ENCODE results near the gene BRSK2.
"Not testable (repeated sequence)": the region's sequence is repeated elsewhere in the genome, so short reads cannot be mapped to it uniquely, and the experiment has no call there.

The BRSK2 gene

DNA sequence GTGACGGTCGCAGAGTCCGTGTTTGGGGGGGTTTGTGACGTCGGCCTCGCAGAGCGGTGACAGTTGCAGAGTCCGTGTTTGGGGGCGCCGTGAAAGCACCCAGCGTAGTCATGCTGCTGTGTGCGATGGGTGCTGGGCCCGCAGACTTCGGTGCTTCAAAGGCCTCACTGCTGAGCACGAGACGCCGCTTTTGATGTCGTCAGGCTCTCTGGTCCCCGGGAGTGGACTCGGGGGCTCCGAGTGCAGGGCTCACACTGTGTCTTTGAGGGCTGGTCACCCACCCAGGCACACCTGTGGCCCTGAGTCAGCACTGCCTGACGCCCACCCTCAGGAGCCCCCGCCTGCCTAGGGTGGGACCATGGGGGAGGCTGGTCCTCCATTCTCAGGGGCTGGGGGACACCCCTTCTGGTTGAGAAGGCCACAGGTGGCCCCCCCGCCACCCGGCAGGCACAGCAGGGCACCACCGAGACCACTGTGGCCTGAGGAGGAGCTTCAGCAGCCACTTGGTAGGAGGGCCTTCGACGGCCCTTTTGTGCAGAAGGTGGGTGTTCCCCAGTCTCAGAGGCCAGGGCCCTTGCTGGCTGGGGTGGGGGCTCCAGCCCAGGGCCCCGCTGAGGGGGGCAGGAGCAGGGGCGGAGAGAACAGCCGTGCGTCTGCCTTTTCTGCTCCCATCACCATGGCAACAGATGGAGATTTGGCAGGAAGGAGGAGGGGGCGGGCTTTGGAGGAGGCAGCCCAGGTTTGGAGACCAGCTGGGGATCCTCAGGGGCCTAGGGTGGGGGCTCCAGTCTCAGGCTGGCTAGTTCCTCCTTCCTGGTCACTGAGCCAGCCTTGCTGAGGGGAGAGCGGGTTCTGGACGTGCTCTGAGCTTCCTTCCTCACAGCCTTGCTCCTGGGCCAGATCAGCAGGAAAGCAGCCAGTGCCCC lies 20.9 kb downstream of the BRSK2 start:
- no peak for DNase-seq

DNA sequence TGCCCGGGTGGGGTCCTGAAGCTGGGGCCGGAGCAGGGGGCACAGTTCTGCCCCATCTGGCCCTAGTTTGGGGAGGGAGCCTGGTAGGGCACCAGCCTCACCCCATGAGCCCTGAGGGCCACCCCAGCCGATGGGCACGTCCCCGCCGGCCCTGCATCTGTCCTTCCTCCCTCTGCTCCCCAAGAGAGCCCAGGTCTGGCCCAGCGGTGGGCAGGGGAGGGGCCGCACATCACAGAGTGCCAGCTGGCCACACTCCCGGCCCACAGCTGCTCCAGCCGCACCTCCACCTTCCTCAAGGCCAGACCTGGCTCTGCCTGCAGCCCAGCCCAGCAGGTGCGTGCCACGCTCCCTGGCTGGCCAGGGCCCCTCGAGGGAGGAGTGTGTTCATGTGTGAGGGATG lies 21.6 kb downstream of the BRSK2 start:
- no peak for DNase-seq

DNA sequence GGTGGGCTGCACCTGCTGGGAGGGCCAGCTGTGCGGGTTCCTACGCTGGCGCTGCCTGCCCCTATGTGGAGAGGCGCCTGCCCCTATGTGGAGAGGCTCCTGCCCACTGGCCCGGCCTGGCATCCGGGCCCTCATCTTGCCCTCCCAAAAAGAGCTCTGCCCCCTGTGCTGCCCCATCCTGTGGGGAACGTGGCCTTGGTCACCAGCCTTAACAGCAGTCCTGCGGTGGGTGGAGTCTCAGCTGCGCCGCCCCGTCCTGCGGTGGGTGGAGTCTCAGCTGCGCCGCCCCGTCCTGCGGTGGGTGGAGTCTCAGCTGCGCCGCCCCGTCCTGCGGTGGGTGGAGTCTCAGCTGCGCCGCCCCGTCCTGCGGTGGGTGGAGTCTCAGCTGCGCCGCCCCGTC lies 22.0 kb downstream of the BRSK2 start:
- DNase-seq = not testable (repeated sequence)

DNA sequence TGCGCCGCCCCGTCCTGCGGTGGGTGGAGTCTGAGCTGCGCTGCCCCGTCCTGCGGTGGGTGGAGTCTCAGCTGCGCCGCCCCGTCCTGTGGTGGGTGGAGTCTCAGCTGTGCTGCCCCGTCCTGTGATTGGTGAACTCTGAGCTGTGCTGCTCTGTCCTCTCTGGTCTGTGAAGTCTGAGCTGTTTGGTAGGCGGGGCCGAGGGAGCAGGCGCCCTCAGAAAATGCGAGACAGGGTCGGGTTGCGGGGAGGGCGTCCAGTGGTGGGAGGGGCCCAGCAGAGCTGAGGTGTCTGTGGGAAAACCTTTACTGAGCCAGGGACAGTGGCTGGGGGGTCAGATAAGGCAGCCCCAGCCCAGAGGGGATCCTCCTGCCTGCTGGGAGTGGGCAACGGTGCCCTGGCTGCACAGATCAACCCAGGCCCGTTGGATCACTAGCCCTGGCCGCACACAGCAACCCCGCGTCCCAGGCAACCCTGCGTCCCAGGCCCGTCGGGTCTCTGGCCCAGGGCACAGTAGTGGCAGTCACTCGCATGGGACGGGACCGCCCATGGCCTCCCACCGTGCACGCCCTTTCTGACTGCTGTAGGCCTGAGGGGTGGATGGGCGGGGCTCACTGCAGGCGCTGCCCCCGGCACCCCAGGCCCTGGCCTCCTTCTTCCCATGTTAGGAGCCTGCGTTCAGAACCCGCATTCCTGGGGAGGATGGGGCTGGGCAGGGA lies 22.8 kb downstream of the BRSK2 start:
- DNase-seq = no peak

DNA sequence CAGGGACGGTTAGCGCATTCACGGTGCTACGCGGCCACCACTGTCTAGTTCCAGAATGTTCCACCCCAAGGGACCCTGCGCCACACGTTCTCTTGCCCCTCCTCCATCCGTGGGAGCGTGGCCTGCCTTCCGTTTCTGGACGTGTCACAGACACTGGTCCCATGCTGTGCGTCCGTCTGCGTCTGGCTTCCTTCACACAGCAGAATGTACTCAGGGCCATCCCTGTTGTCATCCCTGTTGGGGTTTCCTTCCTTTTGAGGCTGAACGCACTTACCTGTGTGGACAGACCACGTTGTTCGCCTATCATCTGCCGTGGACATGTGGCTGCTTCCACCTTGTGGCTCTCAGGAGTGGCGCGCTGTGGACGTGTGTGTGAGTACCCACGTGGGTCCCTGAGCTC lies 24.9 kb downstream of the BRSK2 start:
- DNase-seq = no peak

DNA sequence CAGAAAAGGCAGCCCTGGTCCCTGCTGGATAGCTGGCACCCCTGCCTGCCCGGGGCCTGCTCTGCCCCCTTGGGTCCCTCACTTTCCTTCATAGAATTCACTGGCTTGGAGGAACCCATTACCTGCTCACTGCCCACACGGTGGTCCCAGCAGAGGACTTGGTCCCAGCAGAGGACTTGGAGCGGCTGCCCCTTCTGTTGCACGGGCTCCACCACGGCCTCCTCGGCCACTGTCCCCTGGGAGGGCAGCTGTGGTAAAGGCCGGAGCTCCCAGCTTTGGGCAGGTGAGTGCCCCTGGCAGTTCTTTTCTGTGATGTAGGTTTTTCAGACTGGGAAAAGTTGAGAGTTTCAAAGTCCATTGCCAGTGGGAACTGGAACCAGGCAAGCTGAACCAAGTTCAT lies 25.9 kb downstream of the BRSK2 start:
- no peak for DNase-seq

DNA sequence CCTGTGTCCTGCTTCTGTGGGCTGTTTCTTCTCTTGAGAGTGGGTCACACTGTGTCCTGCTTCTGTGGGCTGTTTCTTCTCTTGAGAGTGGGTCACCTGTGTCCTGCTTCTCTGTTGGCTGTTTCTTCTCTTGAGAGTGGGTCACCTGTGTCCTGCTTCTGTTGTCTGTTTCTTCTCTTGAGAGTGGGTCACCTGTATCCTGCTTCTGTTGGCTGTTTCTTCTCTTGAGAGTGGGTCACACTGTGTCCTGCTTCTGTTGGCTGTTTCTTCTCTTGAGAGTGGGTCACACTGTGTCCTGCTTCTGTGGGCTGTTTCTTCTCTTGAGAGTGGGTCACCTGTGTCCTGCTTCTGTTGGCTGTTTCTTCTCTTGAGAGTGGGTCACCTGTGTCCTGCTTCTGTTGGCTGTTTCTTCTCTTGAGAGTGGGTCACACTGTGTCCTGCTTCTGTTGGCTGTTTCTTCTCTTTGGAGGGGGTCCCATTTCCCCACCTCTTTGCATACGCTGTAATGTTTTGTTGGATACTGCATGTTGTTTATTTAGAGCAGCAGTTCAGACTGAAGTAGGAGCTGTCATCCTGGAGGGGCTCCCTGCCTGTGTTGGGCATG lies 28.6 kb downstream of the BRSK2 start:
- DNase-seq = not testable (repeated sequence)

DNA sequence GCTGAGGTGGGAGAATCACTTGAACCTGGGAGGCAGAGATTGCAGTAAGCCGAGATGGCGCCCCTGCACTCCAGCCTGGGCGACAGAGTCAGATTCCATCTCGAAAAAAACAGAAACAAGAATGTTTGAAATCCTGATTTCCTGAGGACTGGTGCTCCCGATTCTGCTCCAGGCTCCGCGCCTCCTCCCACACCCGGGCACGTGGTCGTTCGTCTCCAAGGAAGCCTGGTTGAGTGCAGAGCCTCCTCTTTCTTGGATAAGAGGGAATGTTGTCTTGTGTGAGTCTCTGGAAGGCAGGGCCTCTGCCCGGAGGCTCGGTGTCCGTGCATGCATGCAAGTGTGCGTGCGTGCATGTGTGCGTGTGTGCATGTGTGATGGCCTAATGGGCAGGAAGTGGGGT lies 30.1 kb downstream of the BRSK2 start:
- DNase-seq = no peak

DNA sequence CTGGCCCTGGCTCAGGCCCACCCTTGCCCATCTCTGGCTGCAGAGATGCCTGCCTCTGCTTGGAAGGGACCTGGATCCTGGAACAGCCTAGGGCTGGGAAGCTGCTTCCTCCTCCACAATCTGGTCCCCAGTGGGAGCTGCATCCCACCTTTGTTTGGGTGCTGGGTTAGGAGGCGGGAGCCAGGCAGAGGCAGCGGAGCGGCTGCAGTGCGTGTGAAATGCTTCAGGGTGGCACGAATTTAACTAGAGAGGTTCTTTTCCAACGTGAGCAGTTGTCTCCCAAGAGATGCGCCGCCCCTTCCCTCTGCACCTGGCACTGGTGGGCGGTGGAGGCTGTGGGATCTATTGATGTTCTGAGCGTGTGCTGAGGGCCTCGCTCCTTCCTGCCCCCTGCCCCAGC lies 31.6 kb downstream of the BRSK2 start:
- no peak for DNase-seq

DNA sequence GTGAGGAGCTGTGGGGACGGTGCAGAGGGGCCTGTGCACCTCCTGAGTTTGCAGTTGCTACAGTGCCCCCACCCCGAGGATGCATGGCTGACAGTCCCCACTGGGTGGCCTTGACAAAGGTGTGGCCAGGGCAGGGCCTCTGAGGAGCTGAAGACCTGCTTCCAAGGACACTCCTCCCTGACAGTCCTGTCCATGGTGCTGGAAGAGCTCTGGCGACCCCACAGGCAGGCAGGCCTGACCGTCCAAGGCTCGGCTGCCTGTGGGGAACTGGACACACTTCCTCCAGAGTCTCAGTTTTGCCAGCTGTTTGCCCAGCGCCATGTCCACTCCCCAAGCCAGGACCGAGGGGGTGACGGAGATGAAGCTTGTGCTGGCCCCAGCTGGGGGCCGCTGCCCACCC lies 32.7 kb downstream of the BRSK2 start:
- DNase-seq = no peak

DNA sequence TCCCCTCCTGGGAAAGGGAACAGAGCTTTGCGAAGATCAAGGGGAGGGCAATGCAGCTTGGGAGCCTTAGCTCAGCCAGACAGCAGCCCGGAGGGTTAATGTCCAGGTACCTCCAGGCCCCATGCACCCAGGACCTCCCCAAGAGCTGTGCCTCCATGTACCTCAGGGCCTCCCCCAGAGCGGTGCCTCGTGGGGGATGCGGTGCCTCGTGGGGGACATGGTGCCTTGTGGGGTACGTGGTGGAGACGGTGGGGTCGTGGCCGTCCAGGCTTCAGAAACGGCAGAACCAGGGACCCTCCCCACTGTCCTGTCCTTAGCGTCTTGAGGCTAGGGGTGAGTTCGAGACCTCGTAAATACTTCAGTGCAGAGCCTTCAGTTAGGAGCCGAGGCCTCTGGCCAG lies 33.2 kb downstream of the BRSK2 start:
- no peak for DNase-seq

DNA sequence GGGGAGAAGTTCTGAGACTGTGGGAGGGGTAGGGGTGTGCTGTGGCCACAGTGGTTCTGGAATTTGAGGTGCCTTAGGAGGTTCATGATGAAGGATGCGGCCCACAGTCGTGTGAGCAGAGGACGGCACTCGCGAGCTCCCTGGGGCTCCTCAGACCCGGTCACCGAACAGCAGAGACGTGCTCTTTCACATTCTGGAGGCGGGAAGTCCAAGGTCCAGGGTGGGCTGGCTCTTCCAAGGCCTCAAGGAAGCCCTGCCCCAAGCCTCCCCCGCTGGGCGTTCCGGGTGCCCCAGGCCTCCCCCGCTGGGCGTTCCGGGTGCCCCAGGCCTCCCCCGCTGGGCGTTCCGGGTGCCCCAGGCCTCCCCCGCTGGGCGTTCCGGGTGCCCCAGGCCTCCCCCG lies 33.7 kb downstream of the BRSK2 start:
- not testable (repeated sequence) for DNase-seq

DNA sequence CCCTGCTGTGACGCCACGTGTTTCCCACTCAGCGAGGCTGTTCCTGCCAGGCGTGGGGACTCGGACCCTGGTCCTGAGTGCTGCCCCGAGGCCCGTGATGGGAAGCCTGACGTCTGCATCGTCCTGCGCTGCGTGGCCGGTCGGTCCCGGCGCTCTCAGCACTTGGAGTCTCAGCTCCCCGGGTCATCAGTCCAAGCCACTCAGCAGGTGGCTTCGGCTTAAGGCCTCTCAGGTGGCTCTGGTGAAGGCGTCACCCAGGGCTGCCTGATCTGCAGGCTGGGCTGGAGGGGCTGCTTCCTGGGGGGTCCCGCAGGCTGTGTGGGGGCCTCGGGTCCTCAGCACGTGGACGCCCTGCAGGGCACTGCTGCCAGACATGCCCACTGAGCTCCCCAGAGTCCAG lies 35.3 kb downstream of the BRSK2 start:
- no peak for DNase-seq

DNA sequence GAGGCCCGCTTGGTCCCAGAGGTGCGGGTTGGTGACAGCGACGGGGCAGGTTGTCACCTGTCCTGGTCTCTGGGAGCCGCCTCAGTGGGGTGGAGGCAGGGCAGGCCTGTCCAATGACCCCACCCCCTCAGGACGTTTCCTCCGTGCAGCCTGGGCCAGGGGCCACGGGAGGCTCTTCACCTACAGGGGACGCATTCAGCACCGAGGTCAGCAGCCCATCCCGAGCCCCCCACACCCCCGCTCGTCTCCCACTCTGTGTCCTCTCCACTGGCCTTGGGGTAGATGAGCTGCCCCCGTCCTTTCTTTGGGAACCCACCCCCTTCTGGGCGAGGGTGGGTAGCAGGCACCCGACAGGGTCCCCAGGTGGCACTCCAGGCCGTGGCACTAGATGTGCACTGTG lies 35.7 kb downstream of the BRSK2 start:
- DNase-seq = no peak

DNA sequence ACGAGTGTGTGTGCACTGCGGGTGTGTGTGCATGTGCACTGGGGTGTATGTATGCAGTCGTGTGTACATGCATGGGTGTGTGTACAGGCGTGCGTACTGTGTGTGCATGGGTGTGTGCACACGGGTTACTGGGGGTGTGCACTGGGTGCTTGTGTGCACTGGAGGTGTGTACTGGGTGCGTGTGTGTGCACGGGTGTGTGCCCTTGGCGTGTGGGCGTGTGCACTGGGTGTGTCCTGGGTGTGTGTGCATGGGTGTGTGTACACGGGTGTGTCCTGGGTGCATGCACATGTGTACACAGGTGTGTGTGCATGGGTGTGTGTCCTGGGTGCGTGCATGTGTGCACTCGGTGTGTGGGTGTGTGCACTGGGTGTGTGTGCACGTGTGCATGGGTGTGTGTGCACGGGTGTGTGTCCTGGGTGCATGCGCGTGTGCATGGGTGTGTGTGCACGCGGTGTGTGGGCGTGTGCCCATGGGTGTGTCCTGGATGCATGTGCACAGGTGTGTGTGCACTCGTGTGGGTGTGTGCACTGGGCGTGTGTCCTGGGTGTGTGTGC lies 39.1 kb downstream of the BRSK2 start:
- no peak for DNase-seq

DNA sequence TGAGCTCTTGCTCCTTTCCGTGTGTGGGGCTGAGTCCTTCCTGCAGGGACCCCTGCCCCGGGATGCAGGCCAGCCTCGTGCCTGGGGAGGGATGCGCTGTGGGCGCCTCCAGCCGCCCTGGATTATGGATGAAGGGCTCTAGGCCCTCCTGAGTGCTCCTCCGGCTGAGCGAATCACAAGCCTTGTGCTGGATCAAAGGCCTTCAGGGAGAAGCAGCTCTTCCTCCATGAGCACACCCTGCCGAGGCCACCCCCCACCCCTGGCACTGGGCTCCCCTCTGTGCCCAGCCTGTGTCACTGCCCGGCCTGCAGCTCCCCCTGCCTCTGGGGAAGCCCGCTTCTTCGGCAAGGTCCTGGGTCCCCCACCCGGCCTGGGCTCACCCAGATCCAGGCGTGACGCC lies 43.8 kb downstream of the BRSK2 start:
- no peak for DNase-seq

DNA sequence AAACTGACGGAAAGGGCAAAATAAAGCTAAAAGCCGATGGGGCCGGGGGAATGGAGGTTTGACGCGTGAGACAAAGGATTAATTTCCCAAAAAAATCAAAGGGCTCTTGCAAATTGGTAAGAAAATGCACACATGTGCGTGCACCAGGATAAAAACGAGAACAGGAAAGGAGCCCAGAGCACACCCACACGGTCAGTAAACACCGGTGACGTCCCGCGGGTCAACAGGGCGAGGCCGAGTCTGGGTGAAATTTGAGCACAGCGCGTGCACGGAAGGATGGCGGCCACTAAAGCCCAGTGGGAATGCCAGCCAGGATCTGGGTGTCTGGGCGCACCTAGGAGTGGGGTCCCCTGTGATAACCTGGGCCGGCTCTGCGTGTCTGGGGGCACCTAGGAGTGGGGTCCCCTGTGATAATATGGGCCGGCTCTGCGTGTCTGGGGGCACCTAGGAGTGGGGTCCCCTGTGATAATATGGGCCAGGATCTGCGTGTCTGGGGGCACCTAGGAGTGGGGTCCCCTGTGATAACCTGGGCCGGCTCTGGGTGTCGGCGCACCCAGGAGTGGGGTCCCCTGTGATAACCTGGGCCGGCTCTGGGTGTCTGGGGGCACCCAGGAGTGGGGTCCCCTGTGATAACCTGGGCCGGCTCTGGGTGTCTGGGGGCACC lies 44.4 kb downstream of the BRSK2 start:
- DNase-seq = no peak

DNA sequence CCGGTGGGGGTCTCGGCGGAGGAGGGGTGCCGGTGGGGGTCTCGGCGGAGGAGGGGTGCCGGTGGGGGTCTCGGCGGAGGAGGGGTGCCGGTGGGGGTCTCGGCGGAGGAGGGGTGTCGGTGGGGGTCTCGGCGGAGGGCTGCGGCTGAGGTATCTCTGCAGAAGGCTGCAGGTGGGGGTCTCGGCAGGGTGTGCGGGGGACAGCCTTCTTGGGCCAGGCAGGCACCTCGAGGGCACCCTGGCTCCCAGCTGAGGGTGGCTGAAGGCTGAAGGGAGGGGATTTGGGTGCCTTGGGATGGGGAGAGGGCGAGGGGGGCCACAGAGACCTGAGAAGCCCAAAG lies 45.7 kb downstream of the BRSK2 start:
- not testable (repeated sequence) for DNase-seq

DNA sequence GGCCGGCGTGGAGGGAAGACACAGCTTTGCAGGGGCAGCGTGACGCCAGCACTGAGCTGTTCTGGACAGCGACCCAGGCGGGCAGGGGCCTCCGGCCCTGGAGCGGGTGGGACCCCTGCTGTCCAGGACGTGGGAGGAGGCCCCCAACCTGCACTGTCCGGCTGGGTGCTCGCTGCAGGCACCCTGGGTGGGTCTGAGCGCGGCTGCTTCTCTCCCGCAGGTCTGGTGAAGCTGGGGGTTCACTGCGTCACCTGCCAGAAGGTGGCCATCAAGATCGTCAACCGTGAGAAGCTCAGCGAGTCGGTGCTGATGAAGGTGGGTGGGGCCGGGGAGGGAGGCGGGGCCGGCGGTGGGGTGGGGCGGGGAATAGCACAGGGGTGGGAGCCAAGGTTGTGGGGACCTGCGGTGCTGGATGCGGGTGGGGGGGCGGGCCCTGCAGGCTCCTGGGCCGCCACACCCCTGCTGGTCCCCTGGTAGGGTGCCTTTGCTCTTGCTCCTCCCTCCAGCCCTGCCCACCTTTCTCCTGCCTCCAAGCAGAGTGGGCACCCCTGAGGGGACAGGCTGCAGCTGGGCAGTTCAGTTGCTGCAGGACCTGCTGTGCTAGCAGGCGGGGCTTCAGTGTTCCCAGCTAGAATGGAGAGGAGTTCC lies 46.2 kb downstream of the BRSK2 start:
- no peak for DNase-seq

DNA sequence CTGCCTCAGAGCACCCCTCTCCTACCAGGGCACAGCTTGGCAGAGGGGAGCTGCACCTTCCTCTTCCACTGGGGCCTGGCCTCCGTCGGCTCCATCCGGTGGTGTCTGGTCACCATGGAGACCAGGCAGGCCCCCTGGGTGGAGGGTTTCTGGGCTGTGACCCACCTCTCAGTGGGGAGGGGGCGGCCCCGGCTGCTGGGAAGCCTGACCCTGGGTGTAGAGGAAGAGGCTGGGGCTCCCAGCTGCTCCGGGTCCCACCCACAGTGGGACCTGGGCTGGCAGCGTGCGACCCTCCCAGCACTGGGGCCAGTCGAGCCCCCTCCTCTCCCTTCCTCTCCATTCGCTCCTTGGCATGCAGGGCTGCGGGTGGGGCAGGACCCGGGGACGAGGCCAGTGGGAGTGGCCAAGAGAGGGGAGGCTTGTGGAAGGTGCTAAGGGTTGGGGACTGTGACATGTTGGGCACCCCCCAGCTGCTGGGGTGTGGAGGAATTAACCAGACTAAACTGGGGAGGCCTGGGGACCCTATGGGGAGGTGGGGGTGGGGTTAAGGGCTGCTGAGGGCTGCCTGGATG lies 46.8 kb downstream of the BRSK2 start:
- no peak for DNase-seq

DNA sequence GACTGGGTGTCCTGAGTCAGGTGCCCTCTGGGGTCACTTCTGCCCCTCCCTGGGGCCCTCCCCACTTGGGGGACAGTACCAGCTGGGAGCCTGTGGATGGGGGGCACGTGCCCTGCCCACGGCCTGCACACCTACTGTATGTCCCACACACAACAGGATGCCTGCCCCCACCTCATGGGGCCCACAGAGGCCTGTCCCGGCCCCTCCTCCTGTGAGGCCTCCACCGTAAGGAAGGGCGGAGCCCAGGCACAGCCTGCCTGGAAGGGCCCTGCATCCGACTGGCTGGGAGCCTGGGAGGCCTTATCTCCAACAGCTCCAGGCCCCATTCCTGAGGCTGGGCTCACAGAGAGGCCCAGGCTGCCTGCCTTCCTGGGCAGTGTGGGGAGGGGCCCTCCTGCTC lies 47.8 kb downstream of the BRSK2 start:
- no peak for DNase-seq

DNA sequence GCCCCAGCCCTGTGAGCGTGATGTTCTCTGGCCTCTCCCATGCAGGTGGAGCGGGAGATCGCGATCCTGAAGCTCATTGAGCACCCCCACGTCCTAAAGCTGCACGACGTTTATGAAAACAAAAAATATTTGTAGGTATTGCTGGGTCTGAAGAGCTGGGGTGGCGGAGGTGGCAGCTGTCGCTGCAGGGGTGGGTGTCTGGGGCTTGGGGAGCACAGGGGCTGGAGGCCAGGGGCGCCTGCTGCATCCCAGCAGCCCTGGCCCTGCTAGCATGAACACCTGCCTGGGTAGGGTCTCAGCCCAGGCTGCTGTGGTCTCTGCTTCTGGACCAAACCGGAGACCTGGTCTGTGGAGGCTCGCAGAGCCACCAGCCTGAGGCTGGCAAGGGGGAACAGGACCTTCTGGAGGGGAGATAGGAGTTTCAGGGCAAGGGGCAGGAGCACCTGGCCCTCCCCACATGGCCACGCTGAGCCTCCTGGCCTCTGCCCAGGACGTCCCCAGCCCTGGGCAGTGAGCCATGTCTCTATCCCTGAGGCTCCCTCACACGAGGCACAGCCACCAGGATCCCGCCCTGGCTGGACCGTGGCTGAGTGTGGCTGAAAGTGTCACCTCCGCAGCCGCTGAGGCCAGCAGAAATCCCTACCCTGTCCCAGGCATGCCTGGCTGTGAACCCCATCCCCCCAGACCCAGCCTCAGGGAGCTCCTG lies 48.7 kb downstream of the BRSK2 start:
- DNase-seq = no peak

Measured in NCI-H1436 treated with DMSO at 0.1 percent for 48 hours (cell line).